Measurements from ENCODE around the gene TRAPPC2L.

The TRAPPC2L gene

DNA sequence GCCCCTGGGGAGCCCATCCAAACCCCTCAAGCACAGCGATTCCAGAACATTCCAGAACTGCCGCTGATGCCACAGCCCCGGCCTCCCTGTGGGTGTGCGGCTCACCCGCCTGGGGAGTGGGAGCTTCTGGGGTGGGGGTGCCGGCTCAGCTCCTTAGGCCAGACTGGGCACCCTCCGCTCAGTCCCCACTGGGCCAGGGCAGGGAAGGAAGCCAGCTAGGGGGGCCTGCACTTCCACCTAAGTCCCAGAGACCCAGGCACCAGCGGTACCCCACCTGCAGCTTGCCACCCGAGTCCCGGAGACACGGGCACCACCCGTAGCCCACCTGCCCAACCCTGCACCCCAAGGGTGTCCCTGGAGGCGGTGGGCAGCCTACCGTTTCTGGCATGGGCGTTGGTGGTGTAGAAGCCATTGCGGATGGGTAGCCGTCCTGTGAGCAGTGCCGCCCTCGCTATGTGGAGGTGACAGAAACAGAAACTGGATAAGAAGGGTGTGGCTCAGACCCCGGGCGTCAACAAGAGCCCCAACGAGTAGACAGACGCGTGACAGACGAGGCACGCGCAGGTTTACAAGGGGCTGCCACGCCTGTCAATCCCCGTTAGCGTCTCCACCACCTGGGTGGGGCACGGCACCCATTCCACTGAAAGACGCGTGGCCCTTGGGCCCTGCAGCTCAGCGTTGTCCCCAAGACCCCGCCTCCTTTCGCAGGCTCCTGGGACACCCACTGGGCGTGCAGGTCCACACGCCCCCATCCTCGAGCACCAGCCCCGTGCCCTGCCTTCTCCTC, 15.2 kb upstream of the TRAPPC2L start:
- ChIA-PET CTCF (interaction anchor here (0.8 kb wide), 1 partner anchor 325 kb away, joined by 3 read pairs; no protein-coding TSS in a partner anchor), POLR2A (no interaction called here)
- no peak for DNase-seq (ENCODE audit: extremely low spot score)
- TF ChIP-seq, protein P1, sequence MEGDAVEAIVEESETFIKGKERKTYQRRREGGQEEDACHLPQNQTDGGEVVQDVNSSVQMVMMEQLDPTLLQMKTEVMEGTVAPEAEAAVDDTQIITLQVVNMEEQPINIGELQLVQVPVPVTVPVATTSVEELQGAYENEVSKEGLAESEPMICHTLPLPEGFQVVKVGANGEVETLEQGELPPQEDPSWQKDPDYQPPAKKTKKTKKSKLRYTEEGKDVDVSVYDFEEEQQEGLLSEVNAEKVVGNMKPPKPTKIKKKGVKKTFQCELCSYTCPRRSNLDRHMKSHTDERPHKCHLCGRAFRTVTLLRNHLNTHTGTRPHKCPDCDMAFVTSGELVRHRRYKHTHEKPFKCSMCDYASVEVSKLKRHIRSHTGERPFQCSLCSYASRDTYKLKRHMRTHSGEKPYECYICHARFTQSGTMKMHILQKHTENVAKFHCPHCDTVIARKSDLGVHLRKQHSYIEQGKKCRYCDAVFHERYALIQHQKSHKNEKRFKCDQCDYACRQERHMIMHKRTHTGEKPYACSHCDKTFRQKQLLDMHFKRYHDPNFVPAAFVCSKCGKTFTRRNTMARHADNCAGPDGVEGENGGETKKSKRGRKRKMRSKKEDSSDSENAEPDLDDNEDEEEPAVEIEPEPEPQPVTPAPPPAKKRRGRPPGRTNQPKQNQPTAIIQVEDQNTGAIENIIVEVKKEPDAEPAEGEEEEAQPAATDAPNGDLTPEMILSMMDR (IDR thresholded peaks at IDR 0.05; ENCODE audit: control extremely low read depth, extremely low read depth, low read depth, missing control alignments): no peak

DNA sequence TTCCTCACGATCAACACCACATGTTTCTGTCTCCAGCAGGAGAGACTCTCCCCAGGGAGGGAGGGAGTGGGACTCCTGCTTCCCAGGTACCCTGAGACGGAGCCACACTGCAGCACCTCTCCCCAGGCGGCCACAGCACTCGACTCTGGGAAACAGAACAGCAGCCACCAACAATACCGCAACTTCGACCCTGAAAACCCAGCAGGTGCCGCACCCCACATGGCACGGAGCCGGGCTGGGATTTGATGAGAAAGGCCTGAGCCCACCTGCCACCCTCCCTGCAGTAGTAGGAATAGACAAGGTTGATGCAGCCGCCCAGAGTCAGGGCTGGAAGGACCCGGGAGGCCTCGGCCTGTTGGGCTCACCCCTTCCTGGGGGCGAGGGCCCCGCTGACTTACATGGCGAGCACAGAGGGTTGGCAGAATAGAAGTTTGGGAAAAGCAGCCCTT, 14.6 kb upstream of the TRAPPC2L start:
- no peak for DNase-seq (ENCODE audit: extremely low spot score)
- POLR2A ChIA-PET: no interaction called here
- TF ChIP-seq, protein P1 (IDR thresholded peaks at IDR 0.05; ENCODE audit: control extremely low read depth, extremely low read depth, low read depth, missing control alignments): no peak
- CTCF ChIA-PET: no interaction called here

DNA sequence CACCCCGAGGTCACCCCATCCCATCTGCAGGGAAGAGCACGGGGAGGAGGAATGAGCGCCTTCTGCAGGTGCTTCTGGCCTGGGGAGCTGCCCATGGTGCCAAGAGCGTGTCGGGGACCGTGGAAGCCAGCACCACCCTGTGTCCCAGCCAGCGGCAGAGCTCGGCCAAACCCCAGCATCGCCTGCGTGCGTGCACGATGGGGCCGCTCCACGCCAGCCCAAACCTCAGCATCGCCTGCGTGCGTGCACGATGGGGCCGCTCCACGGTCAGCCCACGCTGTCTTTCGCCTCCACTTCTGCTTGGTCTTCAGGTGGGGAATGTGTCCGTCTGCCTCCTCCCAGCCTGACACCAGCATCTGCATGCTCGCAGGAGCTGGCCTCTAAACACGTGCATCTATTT, 14.1 kb upstream of the TRAPPC2L start:
- CTCF ChIA-PET: no interaction called here
- TF ChIP-seq, protein P1 (IDR thresholded peaks at IDR 0.05; ENCODE audit: control extremely low read depth, extremely low read depth, low read depth, missing control alignments): no peak
- DNase-seq (ENCODE audit: extremely low spot score): no peak
- POLR2A ChIA-PET: no interaction called here

DNA sequence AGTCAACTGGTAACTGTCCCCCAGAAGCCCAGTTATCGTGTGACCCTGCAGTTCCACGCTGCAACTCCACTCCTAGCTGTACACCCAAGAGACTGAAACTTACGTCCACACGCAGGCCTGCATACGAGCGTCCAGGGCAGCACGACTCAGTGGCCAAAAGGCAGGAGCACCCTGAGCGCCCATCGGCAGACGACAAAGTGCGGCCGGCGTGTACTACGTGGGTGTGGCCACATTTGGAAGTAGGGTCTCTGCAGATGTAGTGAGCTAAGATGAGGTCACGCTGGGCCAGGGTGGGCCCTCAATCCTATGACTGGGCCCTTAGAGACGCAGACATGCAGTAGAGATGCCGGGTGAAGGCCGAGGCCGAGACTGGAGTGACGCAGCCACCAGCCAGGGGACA, 13.7 kb upstream of the TRAPPC2L start:
- DNase-seq (ENCODE audit: extremely low spot score): no peak
- ChIA-PET CTCF (no interaction called here), POLR2A (no interaction called here)
- TF ChIP-seq, protein P1 (IDR thresholded peaks at IDR 0.05; ENCODE audit: control extremely low read depth, extremely low read depth, low read depth, missing control alignments): no peak

DNA sequence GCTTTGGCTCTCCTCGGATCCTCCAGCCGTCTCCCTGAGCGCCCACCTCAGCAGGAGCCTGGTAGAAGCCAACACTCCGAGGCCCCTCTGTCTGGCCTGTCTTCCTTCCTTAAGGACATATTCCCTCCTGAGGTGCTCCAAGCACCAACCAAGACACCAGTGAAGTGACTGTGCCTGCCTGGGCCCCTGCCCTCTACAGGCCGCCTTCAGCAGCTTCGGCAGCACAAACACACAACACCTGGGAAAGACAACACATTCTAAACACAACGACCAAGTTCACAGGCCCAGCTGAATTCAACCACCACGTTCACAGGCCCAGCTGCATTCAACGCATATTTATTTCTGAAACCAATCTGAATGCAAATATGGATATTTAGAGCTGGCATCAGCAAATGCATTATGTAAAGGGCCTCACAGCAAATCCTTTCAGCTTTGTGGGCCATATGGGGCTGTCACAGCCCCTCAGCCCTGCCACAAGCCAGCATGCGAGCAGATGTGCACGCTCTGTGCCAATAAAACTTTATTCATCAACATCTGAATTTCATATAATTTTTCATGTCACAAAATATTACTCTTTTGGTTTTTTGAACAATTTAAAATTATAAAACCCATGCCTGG, 12.4 kb upstream of the TRAPPC2L start:
- POLR2A ChIA-PET: no interaction called here
- CTCF ChIA-PET: interaction anchor here (1.4 to 2.4 kb wide), 2 partner anchors 14 to 107 kb away, joined by 3 to 8 read pairs; no protein-coding TSS in a partner anchor
- TF ChIP-seq, protein P1 (IDR thresholded peaks at IDR 0.05; ENCODE audit: control extremely low read depth, extremely low read depth, low read depth, missing control alignments): no peak
- no peak for DNase-seq (ENCODE audit: extremely low spot score)

DNA sequence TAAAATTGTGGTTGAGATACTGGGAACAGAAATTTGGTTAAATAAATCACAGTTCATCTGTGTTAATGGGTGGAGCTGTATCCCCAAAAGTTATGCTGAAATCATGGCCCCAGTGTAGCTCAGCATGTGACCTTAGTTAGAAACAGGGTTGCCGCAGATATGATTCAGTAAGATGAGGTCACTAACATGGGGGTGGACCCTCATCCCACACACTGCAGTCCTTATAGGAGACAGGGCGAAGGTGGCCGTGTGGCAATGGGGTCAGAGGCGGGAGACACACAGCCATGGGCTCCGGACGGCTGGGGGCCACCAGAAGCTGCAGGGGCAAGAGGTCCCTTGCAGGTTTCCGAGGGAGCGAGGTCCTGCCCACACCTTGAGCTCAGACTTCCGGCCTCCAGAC, 10.8 kb upstream of the TRAPPC2L start:
- POLR2A ChIA-PET: interaction anchor here (0.6 kb wide), 1 partner anchor 399 kb away, joined by 8 read pairs; no protein-coding TSS in a partner anchor
- CTCF ChIA-PET: interaction anchor here (1.9 to 2.4 kb wide), 2 partner anchors 11 to 109 kb away, joined by 7 to 8 read pairs; partner anchors contain the start of gene TRAPPC2L
- DNase-seq (ENCODE audit: extremely low spot score): no peak
- TF ChIP-seq, protein P1 (IDR thresholded peaks at IDR 0.05; ENCODE audit: control extremely low read depth, extremely low read depth, low read depth, missing control alignments): no peak

All from GM10248 (cell line).